Superior temporal gyrus (tissue), 1 donor: ENCODE measurements around the gene SAXO1.
"Not testable (repeated sequence)": the region's sequence is repeated elsewhere in the genome, so short reads cannot be mapped to it uniquely, and the experiment has no call there.

Source experiments
- DNase-seq: peaks from one replicate; pipeline ENCODE4 v3.0.0-alpha.2; 2016; ENCODE audit errors: extremely low spot score

The SAXO1 gene

DNA sequence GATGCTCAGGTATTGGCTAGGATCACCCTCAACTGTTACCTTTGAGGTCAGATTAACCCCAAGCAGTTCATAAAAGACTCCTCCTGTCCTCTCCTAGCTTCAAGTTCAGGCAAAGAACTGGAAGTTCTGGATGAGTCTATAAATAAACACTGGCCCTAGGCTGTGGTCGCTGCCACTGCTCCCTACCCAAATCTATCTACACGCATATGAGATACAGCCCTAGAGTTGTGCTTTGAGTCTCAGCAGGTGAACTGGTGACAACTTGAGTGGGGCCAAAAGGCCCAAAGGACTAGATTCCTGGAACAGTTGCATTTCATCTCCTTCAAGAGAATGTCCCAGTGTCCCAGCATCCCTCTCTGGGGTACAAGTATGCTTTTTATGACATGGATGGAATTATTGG is 62.6 kb downstream of the SAXO1 start:
- no peak for DNase-seq

DNA sequence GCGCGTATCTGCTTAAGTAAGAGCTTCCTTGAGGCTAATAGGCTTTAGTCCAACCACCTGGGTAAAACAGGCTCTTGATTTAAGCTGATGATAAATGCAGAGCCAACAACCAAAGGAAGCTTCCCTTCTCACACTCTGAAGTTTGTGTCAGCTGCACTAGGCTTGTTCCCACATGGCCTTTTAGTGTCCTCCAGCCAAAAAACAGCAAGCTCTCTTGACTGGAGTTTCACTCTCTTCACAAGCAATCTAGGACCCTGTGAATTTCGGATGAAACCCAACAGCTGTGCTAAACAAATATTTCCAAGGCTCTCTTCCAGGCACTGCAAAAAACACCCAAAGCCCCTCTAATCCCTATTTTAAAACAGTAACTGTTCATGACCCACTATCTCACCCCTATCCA is 63.9 kb downstream of the SAXO1 start:
- no peak for DNase-seq

DNA sequence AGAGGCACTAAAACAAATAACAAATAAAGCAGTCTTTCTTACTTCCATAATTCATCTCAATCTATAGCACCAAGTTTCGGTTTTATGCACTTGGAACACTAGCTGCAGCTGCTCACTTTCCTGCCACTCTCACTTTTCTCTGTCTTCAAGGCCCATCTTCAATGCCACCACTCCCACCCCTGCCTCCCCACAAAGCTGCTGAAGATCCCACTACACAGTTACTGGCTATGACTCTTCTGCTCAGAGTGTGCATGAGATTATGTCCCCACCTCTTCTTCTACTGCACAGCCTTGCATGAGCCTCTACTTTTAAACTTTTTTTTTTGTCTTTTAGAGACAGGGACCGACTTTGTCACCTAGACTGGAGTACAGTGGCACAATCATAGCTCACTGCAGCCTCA is 77.4 kb downstream of the SAXO1 start:
- DNase-seq, result no peak

DNA sequence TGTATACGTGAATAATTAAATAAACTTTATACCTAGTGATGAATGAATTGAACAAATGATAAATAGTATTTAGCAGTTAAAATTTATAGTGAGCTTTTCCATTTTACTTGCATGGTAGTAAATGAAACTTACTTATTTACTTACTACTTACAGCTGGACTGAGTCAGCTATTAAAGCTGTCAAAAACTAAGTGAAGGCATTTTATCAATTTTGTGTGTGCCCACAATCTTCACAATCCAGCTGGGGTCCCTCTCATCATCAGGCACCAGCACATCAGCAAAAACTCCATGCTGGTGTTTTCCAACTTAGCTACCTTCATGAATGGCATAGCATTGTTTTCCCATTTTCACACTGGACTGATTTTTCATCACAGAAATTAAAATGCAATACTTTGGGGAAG is 81.1 kb downstream of the SAXO1 start:
- DNase-seq, result no peak

DNA sequence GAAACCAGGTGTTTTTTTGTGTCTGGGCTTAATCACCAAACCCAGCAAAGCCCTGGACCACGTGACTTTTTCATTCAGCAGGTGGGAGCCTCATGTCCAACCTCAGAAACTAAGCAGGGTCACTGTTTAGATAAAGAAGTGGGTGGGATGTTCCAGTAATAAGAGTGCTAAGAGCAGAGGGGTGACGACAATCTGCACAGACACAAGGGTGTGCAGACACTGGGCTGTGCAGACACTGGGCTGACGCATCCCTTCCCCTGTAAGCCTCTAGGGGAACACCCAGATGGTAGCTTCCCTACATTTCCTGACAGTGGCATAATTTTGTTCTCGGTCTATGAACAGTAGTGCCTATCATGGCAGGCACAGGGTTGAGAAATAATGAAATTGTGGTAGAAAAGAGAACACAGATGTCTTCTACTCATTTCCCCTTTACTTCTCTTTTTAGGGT is 85.1 kb downstream of the SAXO1 start:
- DNase-seq, result no peak

DNA sequence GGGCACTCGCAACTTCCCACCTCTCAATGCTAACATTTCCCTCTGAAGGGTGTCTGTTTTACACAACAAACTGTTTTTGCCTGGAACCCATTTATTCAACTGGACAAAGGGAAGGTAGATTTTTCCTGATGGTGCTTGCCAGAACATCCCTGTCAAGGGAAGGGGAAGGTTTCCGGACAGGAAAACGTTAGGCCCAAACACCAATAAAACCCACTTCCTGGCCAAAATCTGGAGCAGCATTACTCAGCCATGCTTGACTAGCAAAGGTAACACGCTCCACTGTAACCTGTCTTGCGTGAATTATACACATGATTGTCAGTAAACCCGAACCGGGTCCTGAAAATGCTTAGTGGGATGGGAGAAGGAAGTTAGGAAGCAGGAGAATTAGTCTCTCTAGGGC is 90.2 kb downstream of the SAXO1 start:
- DNase-seq, result no peak

DNA sequence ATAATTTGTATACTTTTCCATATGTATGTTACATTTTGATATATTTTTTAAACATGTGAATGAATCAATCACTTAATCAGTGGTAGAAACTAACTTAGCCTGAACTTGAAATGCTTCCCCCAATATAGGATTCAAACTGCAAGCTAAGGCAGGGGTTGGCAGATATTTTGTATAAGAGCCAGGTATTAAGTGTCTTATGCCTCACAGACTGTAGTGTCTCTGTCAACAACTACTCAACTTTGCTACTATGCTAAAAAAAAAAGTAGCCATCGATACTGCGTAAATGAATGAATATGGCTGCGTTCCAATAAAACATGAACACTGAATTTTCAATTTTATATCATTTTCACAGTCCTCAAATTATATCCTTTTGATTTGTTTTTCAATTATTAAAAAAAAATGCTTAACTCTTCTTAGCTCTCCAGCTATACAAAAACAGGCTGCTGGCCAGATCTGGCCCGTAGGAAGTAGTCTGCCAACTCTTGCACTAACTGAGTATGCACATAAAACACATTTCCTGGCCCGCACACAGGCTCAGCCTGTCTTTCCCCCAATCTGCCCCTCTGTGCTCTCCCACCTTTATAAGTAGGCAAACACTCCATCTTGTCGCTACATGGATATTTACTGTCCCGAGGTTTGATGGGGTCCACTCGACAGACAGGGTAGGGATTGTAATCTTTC is 91.8 kb downstream of the SAXO1 start:
- DNase-seq, result no peak

DNA sequence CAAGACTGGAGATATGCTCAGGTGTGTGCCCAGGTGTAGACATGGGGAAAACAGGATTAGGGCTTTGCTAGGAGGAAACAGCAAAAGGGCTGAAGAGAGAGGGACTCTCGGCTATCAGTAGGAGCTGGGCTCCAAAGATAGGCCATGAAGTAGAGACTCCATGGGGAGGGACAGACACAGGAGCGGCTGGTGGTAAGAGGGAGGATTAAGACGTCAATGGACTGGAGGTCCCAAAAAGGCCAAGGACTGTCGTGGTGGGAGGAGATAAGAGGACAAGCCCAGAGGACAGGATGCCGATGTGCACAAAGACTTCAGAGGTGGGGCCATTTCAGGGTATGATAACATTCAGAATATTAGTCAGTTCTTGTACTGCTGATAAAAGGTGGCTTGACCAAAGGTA is 93.1 kb downstream of the SAXO1 start:
- DNase-seq, result no peak

DNA sequence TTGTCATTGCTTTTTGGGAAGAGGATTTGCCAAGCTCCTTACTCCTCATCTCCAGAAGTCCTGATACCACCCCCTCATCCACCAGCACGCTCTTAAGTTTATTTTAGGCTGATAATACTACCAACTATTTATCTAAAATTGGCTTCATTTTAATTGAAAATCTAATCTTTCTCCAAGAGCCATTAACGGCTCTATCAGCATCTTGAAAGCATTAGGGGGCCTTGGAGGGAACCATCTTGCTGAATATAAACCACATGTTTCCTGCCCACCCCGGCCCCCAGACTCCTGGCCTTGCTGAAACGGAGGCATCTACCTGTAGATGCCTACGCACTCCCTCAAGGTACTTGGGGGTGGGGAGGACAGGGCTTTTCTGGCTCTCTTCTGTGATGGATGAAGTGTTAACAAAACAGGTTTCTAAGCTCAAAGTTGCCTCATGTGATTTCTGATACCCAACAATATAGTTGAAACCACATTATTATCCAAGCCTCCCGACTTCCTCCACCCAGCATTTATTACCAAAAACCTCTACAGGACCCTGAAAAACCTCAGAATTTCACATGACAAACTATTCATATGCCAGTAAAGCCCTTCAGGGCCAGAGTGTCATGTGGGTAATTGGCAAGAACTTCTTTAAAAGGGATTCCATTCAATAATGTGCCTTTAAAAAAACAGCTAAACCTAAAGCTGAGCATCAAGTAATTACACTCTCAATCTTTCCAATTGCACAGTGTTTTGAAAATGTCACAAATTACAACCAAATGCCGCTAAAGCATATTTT is 96.7 kb downstream of the SAXO1 start:
- DNase-seq, result no peak

DNA sequence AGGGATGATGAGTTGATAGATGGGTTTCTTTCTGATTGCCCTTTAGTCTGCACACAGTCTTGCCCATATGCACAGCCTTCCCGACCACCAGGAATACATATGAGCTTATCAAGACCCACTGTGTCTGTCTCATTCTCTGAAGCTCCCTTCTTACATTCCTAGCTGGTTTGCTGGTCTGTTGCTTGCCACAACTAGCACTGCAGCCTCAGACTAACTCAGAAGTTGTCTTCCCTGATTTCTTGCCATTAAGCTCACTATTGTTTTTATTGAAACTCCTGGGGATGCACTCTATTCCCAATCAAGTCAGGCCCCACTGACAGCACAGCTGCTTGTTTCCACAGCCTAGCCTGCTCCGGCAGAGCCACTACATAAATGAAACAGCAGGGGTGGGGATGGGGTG is 97.5 kb downstream of the SAXO1 start:
- DNase-seq, result no peak

DNA sequence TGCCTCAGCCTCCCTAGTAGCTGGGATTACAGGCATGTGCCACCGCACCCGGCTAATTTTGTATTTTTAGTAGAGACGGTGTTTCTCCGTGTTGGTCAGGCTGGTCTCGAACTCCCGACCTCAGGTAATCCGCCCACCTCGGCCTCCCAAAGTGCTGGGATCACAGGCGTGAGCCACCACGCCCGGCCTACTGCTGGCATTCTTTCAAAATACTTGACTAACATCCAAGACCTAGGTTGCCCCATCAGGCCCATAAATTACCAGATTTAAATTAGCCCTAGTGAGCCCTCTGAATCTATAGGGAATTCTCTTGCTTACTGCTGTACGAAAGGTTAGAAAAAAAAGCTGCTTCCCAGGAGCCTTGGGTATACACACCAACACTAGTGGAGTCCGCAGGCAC is 102.4 kb downstream of the SAXO1 start:
- not testable (repeated sequence) for DNase-seq

DNA sequence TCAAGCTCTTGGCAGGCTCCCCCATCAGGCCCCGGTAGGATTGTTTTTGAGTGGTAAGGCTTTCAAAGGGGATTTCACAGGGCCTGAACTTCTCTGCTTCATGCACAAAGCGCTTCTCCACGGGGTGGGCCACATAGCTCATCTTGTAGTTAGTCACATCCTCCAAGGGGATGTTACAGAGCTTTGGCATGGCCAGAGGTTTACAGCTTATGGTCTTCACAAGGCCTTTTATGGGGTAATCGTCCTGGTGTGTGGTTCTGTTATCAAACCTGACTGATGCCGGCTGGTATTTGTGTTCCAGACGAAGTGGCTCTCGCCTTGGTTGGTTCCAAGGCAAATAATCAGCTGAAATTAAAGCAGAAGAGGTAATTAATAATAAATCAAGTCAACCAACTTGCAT is 104.3 kb downstream of the SAXO1 start:
- no peak for DNase-seq

DNA sequence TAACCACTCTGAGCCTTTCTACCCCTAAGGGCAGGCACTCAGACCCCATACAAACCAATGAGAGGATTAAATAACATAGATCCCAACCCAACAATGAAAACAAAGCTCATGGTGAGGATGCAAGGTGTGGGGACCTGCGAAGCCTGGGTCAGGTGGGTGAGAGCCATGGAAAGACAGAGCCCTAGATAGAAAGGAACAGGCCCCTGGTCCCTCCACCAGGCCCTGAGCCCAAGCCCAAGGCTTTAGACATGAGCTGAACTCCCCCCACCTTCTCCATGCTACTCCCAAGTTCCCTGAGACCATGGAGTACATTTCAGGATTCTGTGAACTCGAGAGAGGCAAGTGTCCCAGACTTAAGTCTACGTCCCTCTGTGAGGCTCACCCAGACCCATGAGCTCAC is 106.5 kb downstream of the SAXO1 start:
- no peak for DNase-seq

DNA sequence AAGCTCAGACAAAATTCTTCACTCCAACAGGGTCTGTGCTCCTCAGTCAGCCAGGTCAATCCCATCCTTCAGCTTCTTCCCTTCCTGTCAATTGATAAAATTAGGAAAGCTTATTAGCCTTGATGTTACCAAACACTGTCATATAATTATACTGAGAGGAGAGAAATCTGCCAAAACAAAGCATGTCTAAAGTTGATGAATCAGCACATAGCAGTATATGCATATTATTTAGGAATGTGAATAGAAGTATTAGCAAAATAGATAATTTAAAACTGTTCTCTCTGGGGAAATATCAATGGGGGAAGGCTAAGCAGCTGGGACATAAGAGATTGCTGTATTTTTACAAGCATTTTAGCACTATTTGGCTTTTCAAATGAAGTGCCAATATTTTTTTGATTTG is 107.1 kb downstream of the SAXO1 start:
- no peak for DNase-seq

DNA sequence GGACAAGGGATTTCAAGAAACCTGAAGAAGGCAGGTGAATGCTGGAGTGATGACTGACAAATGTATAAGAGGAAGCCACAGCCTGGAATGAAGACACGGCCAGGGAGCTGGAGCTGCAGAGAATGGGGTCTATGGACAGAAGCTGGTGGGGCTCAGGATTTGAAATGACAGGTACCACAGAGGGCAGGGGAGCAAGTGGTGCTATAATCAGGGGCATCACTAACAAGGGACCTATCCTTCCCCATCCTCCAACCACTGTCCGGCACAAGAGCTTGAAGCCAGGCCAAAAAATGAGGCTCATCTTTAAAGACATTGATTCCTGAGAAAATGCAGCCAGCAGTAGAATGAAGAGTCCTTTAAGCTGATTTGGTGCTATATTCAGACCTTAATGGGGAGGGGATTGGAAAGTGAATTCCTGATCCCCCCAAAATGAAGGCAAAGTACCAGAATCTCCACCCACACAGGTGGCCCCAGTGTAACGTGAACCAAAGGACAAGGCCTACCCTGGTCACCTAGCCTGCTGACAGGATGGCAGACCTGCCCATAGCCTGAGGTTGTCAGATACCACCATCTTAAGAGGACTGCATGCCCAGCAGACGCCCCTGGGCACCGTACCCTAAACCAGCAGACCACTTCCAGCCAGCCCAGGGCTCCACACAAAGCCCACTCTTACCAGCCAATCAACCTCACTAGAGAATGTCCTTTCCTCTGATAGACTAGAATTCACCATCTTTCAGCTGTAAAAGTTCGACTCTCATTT is 109.2 kb downstream of the SAXO1 start:
- DNase-seq, result no peak

DNA sequence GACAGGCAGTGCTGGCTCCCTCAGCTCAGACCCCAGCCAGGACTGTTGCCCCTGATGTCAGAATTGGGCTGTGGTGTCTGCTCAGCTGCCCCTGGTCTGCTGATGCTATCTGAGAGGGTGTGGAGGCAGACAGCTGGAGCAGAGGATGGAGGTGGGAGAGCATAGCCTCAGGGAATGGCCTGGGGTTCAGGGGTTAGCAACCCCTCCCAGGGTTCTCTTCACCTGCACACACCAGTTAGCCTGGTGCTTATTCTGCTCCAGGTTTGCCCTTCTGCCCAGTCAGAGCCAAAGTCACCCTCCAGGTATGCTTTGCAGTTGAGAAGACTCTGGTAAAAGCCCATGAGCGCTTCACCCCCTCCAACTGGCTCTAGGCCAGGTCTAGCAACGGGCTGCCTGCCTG is 109.8 kb downstream of the SAXO1 start:
- DNase-seq, result no peak

DNA sequence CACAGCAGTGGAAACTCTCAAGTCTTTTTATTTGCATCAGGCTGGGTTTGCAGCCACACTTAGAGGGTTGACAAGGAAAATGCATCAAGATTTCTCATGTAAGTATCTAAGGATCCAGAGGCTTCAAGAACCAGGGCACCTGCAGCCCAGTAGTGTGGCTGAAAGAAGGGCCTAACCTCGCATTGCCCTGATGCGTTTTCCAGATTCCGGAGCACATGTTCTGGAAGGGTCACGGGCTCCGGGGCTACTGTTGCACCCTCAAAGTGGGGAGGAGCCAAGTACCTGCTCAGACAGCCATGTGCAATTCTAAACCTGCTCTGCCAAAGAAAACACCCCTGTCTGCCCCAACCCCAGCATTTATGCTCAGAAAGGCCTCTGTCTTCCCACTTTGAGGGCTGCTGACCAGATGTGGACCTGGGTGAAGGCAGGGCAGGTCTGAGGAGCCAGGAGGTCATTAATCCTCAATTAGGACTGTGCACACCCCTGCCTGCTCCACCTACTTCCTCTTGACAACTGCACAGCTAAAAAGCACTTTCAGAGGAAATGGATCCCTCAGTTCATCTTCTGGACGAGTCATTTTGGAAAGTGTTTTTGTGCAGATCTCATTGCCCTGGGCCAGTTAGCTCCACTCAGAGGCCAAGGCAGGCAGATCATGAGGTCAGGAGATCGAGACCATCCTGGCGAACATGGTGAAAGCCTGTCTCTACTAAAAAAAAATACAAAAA is 110.7 kb downstream of the SAXO1 start:
- DNase-seq, result no peak

DNA sequence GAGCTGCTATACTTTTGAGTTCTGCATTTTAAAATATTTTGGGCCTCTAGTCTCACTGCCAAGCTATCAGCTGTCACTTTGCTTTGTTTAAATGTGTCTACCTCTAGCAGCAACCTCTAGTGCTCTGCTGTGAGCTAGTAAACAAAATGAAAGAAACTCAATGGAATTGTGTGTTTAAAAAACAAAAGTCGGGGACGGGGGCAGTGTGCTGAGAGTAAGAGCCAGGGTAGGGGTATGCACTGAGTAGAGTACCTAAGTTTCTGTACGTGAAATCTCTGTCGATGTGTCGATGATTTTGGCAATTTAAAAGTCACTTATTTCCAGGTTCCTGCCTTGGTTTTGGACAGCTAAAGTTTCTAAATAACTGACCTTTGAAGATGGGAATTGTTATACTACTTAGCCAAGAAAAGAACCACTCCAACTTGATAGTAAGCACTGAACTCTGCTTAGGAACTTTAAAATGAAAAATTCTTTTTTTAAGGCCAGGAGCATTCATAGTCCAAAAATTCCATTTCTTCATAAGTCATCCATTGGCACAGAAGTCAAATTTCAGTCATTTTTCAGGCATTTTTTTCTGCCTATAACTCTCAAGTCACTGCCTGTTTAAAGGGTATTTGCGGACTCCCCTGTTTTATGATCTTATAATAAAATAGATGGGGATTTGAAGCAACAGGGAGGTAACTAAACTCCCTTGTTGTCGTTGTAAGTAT is 111.5 kb downstream of the SAXO1 start:
- DNase-seq, result no peak

DNA sequence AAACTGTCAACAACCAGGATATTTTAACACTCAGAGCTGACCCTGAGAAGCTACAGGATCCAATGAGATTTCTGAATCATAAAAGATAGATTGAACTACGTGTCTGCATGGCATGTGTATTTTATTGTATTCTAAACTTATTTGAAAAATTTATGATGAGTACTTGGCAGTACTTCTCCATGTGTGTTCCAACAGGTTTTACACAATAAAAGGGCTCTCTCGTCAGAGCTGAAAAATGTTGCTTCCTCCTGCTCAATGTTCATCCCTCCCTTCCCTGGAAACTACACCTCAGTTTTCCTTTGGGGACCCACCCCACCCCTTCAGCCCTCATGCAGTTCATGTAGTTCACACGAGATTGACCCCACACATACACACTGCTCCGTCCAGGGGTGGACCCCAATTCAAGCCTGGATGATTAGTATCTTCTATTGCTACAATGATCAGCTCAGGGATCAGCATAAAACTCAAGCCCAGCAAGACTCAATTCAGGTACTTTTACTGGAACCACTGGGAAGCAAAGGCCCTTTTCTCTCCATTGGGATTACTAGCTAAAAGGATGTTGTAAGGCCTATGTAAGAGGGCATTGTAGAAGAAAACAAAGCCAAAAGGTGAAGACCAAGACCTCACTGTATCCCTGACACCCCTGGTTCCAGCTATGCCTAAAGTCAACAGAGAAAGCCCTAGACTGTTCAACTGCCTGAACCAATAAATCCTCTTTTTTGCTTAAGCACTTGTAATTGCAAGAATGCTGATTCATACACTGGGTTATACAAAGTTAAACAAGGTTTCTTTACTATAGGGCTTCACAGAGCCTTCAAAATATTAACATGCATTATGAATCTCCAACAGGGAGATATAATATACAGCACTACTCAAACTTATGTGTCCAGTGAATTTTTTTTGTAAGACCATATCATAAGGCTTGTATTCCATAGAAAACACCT is 112.6 kb downstream of the SAXO1 start:
- DNase-seq, result no peak

DNA sequence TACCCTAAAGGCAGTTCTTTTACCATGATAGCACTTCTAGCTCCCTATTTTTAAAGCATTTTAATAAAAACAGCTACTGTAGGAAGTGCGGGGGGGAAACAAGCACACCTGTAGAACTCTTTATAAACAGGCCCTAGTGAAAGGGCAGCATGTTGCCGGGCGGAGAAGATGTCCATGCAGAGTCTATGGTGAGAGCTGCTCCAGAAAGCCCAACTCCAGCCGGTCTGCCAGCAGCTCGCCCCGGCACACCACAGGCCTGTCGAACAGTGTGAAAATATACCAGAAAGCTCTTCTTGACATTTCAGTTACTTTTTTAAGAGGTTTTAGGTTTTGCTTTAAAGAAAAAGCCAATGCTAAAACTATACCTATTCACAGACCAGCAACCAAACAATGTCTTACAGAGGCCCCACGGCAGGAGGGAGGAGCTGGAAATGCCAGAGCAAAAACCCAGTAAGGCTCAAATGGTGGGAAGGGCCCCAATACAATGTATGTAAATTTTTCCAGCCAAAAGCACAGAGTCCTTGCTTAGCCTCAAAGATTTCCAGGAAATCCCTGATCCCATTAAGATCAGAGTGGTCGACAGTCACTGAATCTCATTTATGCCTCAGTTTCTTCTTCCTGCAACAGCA is 121.2 kb downstream of the SAXO1 start:
- no peak for DNase-seq
